HG03135 (cell line): ENCODE data around the gene ZNF695.

Experiments used
- ATAC-seq: cut with Tn5 transposase; IDR thresholded peaks from one replicate; pipeline ENCODE4 v1.9.1; 2021; ENCODE audit warnings: mild to moderate bottlenecking, moderate library complexity; ENCODE audit not compliant: unreplicated experiment

The ZNF695 gene

GRCh38 chr1:246959944-246960693 is 47.7 kb downstream of the ZNF695 start:
- no peak for ATAC-seq

- no peak for ATAC-seq
Measured at GRCh38 chr1:246954126-246954525, 53.7 kb downstream of the ZNF695 start.

DNA sequence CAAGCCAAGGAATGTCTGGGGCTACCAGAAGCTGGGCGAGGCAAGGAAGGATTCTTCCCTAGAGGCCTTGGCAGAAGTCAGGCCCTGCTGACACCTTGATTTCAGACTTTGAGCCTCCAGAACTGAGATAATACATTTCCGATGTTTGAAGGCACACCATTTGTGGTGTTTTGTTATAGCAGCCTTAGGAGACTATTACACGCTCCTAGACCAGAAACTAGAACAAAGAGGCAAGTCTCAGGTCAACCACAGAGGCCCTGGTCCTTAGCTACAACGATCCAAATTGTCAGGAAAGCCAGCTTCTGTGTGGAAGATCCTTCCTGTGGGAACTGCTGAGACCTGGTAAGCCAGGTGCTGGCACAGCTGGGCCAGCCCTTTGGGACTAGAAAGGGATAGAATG is 56.4 kb downstream of the ZNF695 start:
- ATAC-seq: no peak

GRCh38 chr1:246949956-246950355 is 57.9 kb downstream of the ZNF695 start:
- ATAC-seq: no peak

- no peak for ATAC-seq
Measured at GRCh38 chr1:246947255-246947654, 60.6 kb downstream of the ZNF695 start.

GRCh38 chr1:246946366-246946765 is 61.5 kb downstream of the ZNF695 start:
- no peak for ATAC-seq
